HCT116 (cell line): ENCODE measurements around the gene GNA12.

ENCODE experiments used
- CEBPB ChIP-seq: IDR thresholded peaks from 2 replicates; pipeline ENCODE4 v1.6.1; 2012; ENCODE audit warnings: low read depth
- CTCF ChIP-seq, 3 experiments: fragments of 200-600 bp in 1 of 3; sonication (generic) in 1 of 3; IDR thresholded peaks in 2 of 3; conservative IDR thresholded peaks in 1 of 3; 2 replicates each; pipeline ENCODE4 v1.5.1; 2012 to 2017; ENCODE audit warnings: low read depth in 2 of 3, low read length in 2 of 3, antibody characterized with exemption in 1 of 3, borderline replicate concordance in 1 of 3, control low read depth in 1 of 3, mild to moderate bottlenecking in 1 of 3, mixed read lengths in 1 of 3, mixed run types in 1 of 3, moderate library complexity in 1 of 3; ENCODE audit not compliant: insufficient read depth in 1 of 3
- EZH2phosphoT487 ChIP-seq: fragments of 200-600 bp; IDR thresholded peaks from 2 replicates; pipeline ENCODE4 v1.6.1; 2018; ENCODE audit warnings: antibody characterized with exemption, borderline replicate concordance
- MAX ChIP-seq: IDR thresholded peaks from 2 replicates; pipeline ENCODE4 v1.6.1; 2012
- POLR2A ChIP-seq: IDR thresholded peaks from 2 replicates; pipeline ENCODE4 v1.7.0; 2011; ENCODE audit warnings: borderline replicate concordance; ENCODE audit not compliant: insufficient read depth, insufficient read length; ENCODE audit errors: extremely low read depth
- POLR2AphosphoS5 ChIP-seq: IDR thresholded peaks from 2 replicates; pipeline ENCODE4 v1.6.1; 2011; ENCODE audit warnings: mild to moderate bottlenecking, low read depth, low read length, moderate library complexity
- REST ChIP-seq: IDR thresholded peaks from 2 replicates; pipeline ENCODE4 v1.6.1; 2012; ENCODE audit warnings: low read depth
- SIN3A ChIP-seq: IDR thresholded peaks from 2 replicates; pipeline ENCODE4 v1.6.1; 2012; ENCODE audit warnings: low read depth
- SP1 ChIP-seq: IDR thresholded peaks from 2 replicates; pipeline ENCODE4 v1.6.1; 2012; ENCODE audit warnings: low read depth
- YY1 ChIP-seq: IDR thresholded peaks from 2 replicates; pipeline ENCODE4 v1.6.1; 2011; ENCODE audit warnings: low read length, low read depth, moderate library complexity, mild to moderate bottlenecking; ENCODE audit not compliant: insufficient replicate concordance; ENCODE audit errors: extremely low read depth
- ZBTB33 ChIP-seq: IDR thresholded peaks from 2 replicates; pipeline ENCODE4 v1.6.1; 2011; ENCODE audit warnings: mild to moderate bottlenecking, low read length, moderate library complexity; ENCODE audit not compliant: insufficient replicate concordance; ENCODE audit errors: extremely low read depth
- ZNF274 ChIP-seq: fragments of 200-500 bp; sonication (Bioruptor generic); IDR thresholded peaks from 2 replicates; pipeline ENCODE4 v1.6.1; 2014; ENCODE audit warnings: mild to moderate bottlenecking, low read depth, low read length, inconsistent platforms

GRCh38 chr7:2886391-2886790 lies 42.3 kb upstream of the GNA12 start:
- TF ChIP-seq CTCF (IDR thresholded peaks at IDR 0.05 in 2 of 3, conservative IDR thresholded peaks at IDR 0.05 in 1 of 3; ENCODE audit: borderline replicate concordance in 1 of 3, insufficient read depth in 1 of 3, low read depth in 2 of 3, low read length in 2 of 3) (no peak), EZH2phosphoT487 (no peak), ZBTB33 (no peak), REST (no peak), YY1 (no peak), SIN3A (no peak), MAX (no peak), POLR2AphosphoS5 (no peak), CEBPB (no peak), ZNF274 (no peak), POLR2A (no peak), SP1 (no peak)
